Stomach smooth muscle (tissue), 2 donors: Measurements from ENCODE around the gene TECR.
"Not testable (repeated sequence)": the region's sequence is repeated elsewhere in the genome, so short reads cannot be mapped to it uniquely, and the experiment has no call there.

Experiments used
- H3K27ac ChIP-seq: one replicate; pipeline ENCODE4 v1.7.0; 2013; ENCODE audit warnings: mild to moderate bottlenecking, low read length, inconsistent platforms
- H3K27me3 ChIP-seq, 2 donors: one replicate each; pipeline ENCODE4 v1.7.0; 2013; ENCODE audit warnings: low read length in 2 of 2; ENCODE audit not compliant: insufficient read depth in 2 of 2, control insufficient read depth in 1 of 2
- H3K36me3 ChIP-seq, 2 donors: one replicate each; pipeline ENCODE4 v1.7.0; 2013; ENCODE audit warnings: low read length in 2 of 2; ENCODE audit not compliant: control insufficient read depth in 2 of 2, insufficient read depth in 2 of 2
- H3K4me1 ChIP-seq: one replicate; pipeline ENCODE4 v1.7.0; 2013; ENCODE audit warnings: low read length; ENCODE audit not compliant: control insufficient read depth, insufficient read depth
- H3K4me3 ChIP-seq, 2 donors: one replicate each; pipeline ENCODE4 v1.7.0; 2013; ENCODE audit warnings: low read length in 2 of 2
- H3K9ac ChIP-seq, 2 donors: one replicate each; pipeline ENCODE4 v1.7.0; 2013; ENCODE audit warnings: low read length in 2 of 2, mild to moderate bottlenecking in 1 of 2
- H3K9me3 ChIP-seq, 2 donors: one replicate each; pipeline ENCODE4 v1.7.0; 2013; ENCODE audit warnings: low read length in 2 of 2; ENCODE audit not compliant: control insufficient read depth in 2 of 2
- donor health status: healthy.
- donor health status: Pancreatic carcinoma.

Gene TECR

DNA sequence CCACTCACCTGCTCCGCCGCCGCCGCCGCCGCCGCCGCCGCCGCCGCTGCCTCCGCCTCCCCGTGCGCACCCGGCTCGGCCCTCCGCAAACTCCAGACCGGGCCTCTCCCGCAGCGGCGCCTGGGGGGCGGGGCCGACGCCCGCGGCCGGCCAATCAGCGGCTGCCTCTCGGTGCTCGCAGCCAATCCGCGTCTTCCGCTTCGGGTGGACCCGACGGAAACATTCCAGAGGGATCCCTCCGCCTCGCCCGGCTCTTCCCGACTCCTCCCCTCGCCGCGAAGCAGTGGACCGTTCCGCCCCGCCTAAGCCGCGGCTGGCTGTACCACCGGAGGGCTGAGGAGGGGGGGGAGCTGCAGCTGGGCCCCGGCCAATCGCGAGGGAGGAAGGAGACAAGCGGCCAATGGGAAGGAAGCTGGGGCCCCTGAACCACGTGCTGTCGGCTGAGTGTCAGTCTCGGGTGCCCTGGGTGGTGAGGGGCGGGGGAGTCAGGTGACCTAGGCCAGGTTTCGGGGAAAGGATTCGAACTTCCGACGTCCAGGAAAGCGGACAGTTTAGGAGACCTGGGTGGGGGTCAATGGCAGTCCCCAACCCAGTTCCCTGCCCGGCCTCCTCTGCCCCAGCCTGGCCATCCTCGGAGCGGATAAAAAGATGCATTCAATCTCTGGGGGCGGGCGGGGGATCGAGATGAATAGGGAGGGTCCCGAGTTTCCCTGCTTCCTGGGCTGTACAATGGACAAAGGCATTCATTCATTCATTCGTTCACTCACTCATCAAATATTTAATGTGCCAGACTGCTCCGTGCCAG, 33.2 kb upstream of the TECR start, which contains the start of gene GIPC1:
TSS of gene GIPC1 (minus strand) at position 99 of the 805 bp plus-strand sequence. CDS start 13,151 bp downstream, outside the sequence.
- Histone ChIP-seq H3K4me1 (peaks cover 26% of the 10 kb centered on the region), H3K9me3 (no peaks in the 10 kb centered on the region), H3K9ac (peak within 1 kb of the TSS; percentile 72 to 78), H3K27me3 (no peaks in the 10 kb centered on the region), H3K4me3 (peak within 1 kb of the TSS; percentile 82 to 90), H3K27ac (peak within 1 kb of the TSS; percentile 31), H3K36me3 (peaks cover 0 to 4% of the 10 kb centered on the region in 2 donors)

DNA sequence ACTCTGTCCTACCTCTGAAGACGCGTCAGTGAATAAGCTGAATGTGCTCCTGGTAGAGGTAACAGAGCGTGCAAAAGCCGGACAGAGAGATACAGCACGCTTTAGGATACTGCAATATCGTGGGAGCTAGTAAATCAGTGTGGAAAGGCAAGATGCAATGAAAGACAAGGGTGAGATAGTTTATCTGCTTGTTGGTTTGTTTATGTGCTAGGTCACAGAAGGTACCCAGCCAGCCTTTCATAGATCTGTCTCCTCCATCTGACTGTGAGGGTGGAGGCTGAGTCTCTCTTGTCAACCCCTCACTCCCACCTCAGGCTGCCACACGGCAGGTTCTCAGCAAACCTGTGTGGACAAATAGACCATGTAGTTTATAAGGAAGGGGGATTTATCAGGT, 32.6 kb upstream of the TECR start:
- Histone ChIP-seq H3K4me3 (peak overlapping the region; percentile 66 to 82), H3K36me3 (peaks cover 0 to 2% of the 10 kb centered on the region in 2 donors), H3K27ac (peak overlapping the region; percentile 24), H3K4me1 (peaks cover 26% of the 10 kb centered on the region), H3K9ac (peak overlapping the region; percentile 55 to 56), H3K9me3 (no peaks in the 10 kb centered on the region), H3K27me3 (no peaks in the 10 kb centered on the region)

- Histone ChIP-seq H3K9ac (peak overlapping the region in 1 of 2 donors; percentile 55), H3K4me1 (peaks cover 26% of the 10 kb centered on the region), H3K27me3 (no peaks in the 10 kb centered on the region), H3K36me3 (peaks cover 0 to 2% of the 10 kb centered on the region in 2 donors), H3K27ac (no peak overlapping the region), H3K9me3 (no peaks in the 10 kb centered on the region), H3K4me3 (peak overlapping the region in 1 of 2 donors; percentile 82)
These were observed 32.0 kb upstream of the TECR start for GRCh38 chr19:14497228-14497921.

GRCh38 chr19:14502334-14503092, 26.9 kb upstream of the TECR start:
- no peak overlapping the region for H3K27ac ChIP-seq
- no peak overlapping the region for H3K4me3 ChIP-seq
- no peaks in the 10 kb centered on the region for H3K36me3 ChIP-seq
- peaks cover 0 to 2% of the 10 kb centered on the region in 2 donors for H3K27me3 ChIP-seq
- no peak overlapping the region for H3K9ac ChIP-seq
- no peaks in the 10 kb centered on the region for H3K4me1 ChIP-seq
- no peaks in the 10 kb centered on the region for H3K9me3 ChIP-seq

DNA sequence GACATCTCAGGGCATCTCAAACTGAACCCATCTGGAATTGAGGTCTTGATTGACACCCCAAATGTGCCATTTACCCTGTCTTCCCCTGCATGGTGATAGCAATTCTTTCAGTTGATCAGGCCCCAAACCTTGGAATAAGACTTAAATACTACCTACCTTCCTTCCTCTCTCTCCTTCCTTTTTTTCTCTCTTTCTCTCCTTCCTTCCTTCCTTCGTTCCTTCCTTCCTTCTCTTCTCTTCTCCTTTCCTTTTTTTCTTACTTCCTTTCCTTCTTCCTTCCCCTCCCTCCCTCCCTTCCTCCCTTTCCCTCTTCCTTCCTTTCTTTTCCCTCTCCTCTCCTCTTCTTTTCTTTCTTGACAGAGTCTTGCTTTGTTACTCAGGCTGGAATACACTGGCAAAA, 26.1 kb upstream of the TECR start:
- Histone ChIP-seq H3K36me3 (no peaks in the 10 kb centered on the region), H3K9me3 (no peaks in the 10 kb centered on the region), H3K27me3 (peaks cover 0 to 2% of the 10 kb centered on the region in 2 donors), H3K27ac (no peak overlapping the region), H3K4me1 (no peaks in the 10 kb centered on the region), H3K9ac (no peak overlapping the region), H3K4me3 (no peak overlapping the region)

GRCh38 chr19:14504575-14504974, 24.8 kb upstream of the TECR start:
- not testable (repeated sequence) for H3K9ac ChIP-seq, H3K4me1 ChIP-seq, H3K36me3 ChIP-seq, H3K27ac ChIP-seq, H3K9me3 ChIP-seq, H3K27me3 ChIP-seq, H3K4me3 ChIP-seq

DNA sequence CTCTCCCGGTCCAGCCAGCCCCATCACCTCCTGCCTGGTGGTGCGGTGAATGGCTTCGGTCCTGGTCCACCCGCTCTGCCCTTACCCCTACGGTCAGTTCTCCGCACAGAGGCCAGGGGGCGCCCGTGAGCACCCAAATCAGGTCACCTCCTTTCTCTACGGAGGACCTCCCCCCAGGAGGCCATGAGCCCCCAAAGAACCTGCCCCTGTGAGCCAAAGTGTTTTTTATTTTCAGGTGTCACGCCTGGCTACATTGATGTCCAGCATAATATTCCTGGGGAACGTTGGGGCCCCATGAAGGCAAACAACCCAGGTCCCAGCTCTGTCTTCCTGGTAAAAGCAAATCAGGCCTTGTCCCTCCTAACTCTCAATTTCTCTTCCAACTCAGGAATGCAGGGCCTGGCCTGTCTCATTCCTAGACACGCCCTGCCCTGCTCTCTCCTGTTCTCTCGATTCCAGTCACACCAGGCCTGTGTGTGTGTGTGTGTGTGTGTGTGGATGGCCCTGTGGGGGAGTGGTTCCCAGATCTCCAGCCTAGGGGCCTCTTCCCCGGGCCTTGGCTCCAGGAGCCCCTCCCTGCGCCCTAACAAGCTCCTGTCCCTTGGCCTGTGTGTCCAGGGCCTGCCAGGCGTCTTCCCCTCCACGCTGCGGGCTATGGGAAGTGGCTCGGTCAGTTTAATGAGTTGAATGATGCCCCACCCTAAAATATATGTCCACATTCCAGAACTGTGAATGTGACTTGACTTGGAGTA, 23.7 kb upstream of the TECR start:
- Histone ChIP-seq H3K4me3 (no peak overlapping the region), H3K36me3 (no peaks in the 10 kb centered on the region), H3K9me3 (no peaks in the 10 kb centered on the region), H3K4me1 (no peaks in the 10 kb centered on the region), H3K27me3 (peaks cover 0 to 2% of the 10 kb centered on the region in 2 donors), H3K27ac (no peak overlapping the region), H3K9ac (no peak overlapping the region)

- no peak overlapping the region for H3K9ac ChIP-seq
- H3K9me3 ChIP-seq: no peaks in the 10 kb centered on the region
- H3K36me3 ChIP-seq: peaks cover 0 to 2% of the 10 kb centered on the region in 2 donors
- no peak overlapping the region for H3K4me3 ChIP-seq
- H3K27me3 ChIP-seq: peaks cover 0 to 2% of the 10 kb centered on the region in 2 donors
- H3K27ac ChIP-seq: no peak overlapping the region
- no peaks in the 10 kb centered on the region for H3K4me1 ChIP-seq
These were observed 21.5 kb upstream of the TECR start for GRCh38 chr19:14507704-14508542.

DNA sequence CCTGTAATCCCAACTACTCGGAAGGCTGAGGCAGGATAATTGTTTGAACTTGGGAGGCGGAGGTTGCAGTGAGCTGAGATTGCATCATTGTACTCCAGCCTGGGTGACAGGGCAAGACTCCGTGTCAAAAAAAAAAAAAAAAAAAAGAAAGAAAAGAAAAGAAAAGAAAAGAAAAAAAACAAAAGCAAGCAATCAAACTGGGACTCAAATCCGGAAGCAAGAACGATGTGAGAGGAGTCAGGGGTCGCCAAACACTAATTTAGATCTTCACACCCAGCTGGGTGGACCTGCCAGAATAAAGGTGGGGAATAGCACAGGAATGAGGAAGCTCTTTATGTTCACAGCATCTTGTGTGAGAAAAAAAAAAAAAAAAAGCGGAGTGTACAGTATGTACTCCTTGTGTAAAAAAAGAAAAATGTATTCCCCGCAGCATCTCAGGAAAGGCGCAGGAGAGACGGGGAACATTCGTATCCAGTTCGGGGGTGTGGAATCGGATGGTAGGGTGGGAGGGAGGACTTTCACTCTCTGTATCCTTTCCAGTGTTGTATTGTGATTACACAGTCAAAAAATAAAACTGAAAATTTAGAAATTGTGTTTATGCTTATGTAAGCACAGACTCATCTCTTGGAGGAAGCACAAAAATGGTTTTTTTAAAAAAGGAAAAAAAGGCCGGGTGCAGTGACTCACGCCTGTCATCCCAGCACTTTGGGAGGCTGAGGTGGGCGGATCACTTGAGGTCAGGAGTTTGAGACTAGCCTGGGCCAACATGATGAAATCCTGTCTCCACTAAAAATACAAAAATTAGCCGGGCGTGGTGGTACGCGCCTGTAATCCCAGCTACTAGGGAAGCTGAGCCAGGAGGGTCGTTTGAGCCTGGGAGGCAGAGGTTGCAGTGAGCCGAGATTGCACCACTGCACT, 18.8 kb upstream of the TECR start:
- no peak overlapping the region for H3K4me3 ChIP-seq
- H3K9ac ChIP-seq: no peak overlapping the region
- no peaks in the 10 kb centered on the region for H3K27me3 ChIP-seq
- H3K4me1 ChIP-seq: peaks cover 12% of the 10 kb centered on the region
- peaks cover 12 to 18% of the 10 kb centered on the region in 2 donors for H3K36me3 ChIP-seq
- no peaks in the 10 kb centered on the region for H3K9me3 ChIP-seq
- no peak overlapping the region for H3K27ac ChIP-seq
